OCI-LY3 (cell line): ENCODE data around the gene NLRC5.

ENCODE experiments used
- EZH2phosphoT487 ChIP-seq: fragments of 200-600 bp; shearing (Covaris generic); IDR thresholded peaks from 2 replicates; pipeline ENCODE4 v1.6.1; 2018; ENCODE audit warnings: antibody characterized with exemption, mixed run types, low read depth
- TF ChIP-seq, protein P1 (sequence below): fragments of 200-600, 300-600 bp; sonication (generic); IDR thresholded peaks from 2 replicates; pipeline ENCODE4 v1.5.1; 2014; ENCODE audit warnings: antibody characterized with exemption, low read length, low read depth

DNA sequence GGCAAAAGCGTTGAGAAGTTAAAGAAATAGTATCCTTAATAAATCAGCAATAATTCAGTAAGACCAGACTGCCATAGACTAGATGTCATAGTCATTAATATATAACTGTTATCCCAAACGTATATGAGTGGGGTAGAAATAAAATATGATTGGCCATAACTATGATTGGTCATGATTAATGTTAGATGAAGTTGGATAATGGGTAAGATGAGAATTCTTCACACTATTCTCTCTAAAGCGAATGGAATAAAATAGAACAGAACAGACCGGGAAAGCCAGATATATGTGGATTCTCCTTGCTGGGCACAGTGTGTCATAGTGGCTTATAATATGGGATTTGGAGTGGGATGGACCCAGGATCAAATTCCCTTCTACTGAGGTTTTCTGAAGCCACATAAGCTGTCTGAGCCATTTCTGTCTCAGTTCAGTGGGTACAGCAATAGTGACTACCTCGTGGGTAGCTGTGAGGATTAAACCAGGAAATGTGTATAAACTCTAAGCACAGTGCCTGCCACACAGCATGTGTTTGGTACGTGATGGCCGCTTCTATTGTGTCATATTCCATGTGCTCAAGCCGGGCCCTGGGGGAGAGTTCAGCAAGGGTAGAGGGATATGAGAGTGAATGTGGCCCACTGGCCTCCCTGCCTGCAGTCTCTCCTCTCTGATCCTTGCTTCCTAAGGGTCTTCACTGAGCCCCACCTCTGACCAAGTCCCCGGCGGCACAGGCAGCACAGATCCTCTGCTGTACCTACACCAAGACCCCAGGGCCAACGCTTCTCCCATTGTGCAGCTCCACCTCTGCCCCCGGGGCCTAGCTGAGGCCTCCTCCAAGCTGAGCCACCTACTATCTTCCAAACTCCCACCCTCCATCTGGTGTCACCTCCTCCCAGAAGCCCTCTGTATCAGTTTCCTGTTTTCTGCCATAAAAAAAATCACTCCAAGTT lies 23.9 kb upstream of the NLRC5 start:
- TF ChIP-seq, protein P1, sequence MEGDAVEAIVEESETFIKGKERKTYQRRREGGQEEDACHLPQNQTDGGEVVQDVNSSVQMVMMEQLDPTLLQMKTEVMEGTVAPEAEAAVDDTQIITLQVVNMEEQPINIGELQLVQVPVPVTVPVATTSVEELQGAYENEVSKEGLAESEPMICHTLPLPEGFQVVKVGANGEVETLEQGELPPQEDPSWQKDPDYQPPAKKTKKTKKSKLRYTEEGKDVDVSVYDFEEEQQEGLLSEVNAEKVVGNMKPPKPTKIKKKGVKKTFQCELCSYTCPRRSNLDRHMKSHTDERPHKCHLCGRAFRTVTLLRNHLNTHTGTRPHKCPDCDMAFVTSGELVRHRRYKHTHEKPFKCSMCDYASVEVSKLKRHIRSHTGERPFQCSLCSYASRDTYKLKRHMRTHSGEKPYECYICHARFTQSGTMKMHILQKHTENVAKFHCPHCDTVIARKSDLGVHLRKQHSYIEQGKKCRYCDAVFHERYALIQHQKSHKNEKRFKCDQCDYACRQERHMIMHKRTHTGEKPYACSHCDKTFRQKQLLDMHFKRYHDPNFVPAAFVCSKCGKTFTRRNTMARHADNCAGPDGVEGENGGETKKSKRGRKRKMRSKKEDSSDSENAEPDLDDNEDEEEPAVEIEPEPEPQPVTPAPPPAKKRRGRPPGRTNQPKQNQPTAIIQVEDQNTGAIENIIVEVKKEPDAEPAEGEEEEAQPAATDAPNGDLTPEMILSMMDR: no peak
- TF ChIP-seq EZH2phosphoT487: no peak
